Peyer's patch (tissue), 4 donors: ENCODE measurements around the gene MAPT.

ENCODE experiments used
- POLR2A ChIP-seq, 2 donors: fragments of 450-650 bp; IDR thresholded peaks; one replicate each; pipeline ENCODE4 v1.5.1; 2017; ENCODE audit warnings: antibody characterized with exemption in 2 of 2, mild to moderate bottlenecking in 2 of 2, moderate library complexity in 2 of 2
- TF ChIP-seq, protein P1 (sequence below), 6 experiments: fragments of 450-650 bp in 4 of 6; fragments of 200-600 bp in 2 of 6; sonication (generic) in 1 of 6; IDR thresholded peaks; one replicate each; pipeline ENCODE4 v1.5.1; 2017 to 2019; ENCODE audit warnings: antibody characterized with exemption in 6 of 6, mild to moderate bottlenecking in 3 of 6, moderate library complexity in 1 of 6

- TF ChIP-seq, protein P1, sequence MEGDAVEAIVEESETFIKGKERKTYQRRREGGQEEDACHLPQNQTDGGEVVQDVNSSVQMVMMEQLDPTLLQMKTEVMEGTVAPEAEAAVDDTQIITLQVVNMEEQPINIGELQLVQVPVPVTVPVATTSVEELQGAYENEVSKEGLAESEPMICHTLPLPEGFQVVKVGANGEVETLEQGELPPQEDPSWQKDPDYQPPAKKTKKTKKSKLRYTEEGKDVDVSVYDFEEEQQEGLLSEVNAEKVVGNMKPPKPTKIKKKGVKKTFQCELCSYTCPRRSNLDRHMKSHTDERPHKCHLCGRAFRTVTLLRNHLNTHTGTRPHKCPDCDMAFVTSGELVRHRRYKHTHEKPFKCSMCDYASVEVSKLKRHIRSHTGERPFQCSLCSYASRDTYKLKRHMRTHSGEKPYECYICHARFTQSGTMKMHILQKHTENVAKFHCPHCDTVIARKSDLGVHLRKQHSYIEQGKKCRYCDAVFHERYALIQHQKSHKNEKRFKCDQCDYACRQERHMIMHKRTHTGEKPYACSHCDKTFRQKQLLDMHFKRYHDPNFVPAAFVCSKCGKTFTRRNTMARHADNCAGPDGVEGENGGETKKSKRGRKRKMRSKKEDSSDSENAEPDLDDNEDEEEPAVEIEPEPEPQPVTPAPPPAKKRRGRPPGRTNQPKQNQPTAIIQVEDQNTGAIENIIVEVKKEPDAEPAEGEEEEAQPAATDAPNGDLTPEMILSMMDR (IDR thresholded peaks at IDR 0.05): no peak
- TF ChIP-seq POLR2A (IDR thresholded peaks at IDR 0.05): no peak
Observed at GRCh38 chr17:45918241-45918745, 23.9 kb downstream of the MAPT start.
